OCI-LY1 (cell line): ENCODE results near the gene KRTAP10-9.

Experiments
- CTCF ChIP-seq: fragments of 200-600 bp; sonication (generic), shearing (Covaris generic); IDR thresholded peaks from 2 replicates; pipeline ENCODE4 v1.5.1; 2017; ENCODE audit warnings: mild to moderate bottlenecking, antibody characterized with exemption, low read length, moderate library complexity, mixed read lengths
- EZH2 ChIP-seq: fragments of 200-600 bp; sonication (generic), shearing (Covaris generic); IDR thresholded peaks from 2 replicates; pipeline ENCODE4 v1.8.0; 2017; ENCODE audit warnings: borderline replicate concordance, mixed run types, mild to moderate bottlenecking, antibody characterized with exemption, low read length, moderate library complexity, mixed read lengths

GRCh38 chr21:44618909-44619308 is 8.0 kb upstream of the KRTAP10-9 start:
- TF ChIP-seq CTCF (no peak), EZH2 (no peak)
